VCaP (cell line): ENCODE results near the gene PDE4D.

ENCODE experiments used
- H3K27ac ChIP-seq: fragments of 450-650 bp; 2 replicates; pipeline ENCODE4 v1.5.1; 2017
- CTCF ChIP-seq: fragments of 450-650 bp; conservative IDR thresholded peaks from 2 replicates; pipeline ENCODE4 v1.5.1; 2017; ENCODE audit warnings: mild to moderate bottlenecking, moderate library complexity

Gene PDE4D

GRCh38 chr5:59371525-59372127 lies 521.9 kb downstream of the PDE4D start:
- no peak overlapping the region for H3K27ac ChIP-seq
- no peak for TF ChIP-seq CTCF

- H3K27ac ChIP-seq = no peak overlapping the region
- no peak for TF ChIP-seq CTCF
Measured at GRCh38 chr5:59368951-59369350, 524.6 kb downstream of the PDE4D start.

- TF ChIP-seq CTCF = peak; percentile 98
- no peak overlapping the region for H3K27ac ChIP-seq
Measured at GRCh38 chr5:59367791-59368394, 525.6 kb downstream of the PDE4D start.

- TF ChIP-seq CTCF = no peak
Measured at GRCh38 chr5:59366784-59367183, 526.7 kb downstream of the PDE4D start.

GRCh38 chr5:59362438-59362837 lies 531.1 kb downstream of the PDE4D start:
- no peak overlapping the region for H3K27ac ChIP-seq
- no peak for TF ChIP-seq CTCF

More at GRCh38 chr5:59366784-59367183, 526.7 kb downstream of the PDE4D start:
- H3K27ac ChIP-seq = no peak overlapping the region

GRCh38 chr5:59361454-59361853 lies 532.1 kb downstream of the PDE4D start:
- no peak overlapping the region for H3K27ac ChIP-seq
- no peak for TF ChIP-seq CTCF

- H3K27ac ChIP-seq = no peak overlapping the region
- no peak for TF ChIP-seq CTCF
Measured at GRCh38 chr5:59360130-59360555, 533.4 kb downstream of the PDE4D start.
